T1000 (cell line): ENCODE data around the gene SLC7A7.
"Not testable (repeated sequence)": the region's sequence is repeated elsewhere in the genome, so short reads cannot be mapped to it uniquely, and the experiment has no call there.

Source experiments
- DNase-seq: peaks from one replicate; lab custom pipeline; 2025; ENCODE audit warnings: mixed read lengths; lab: John Stamatoyannopoulos, UW

SLC7A7 gene

DNA sequence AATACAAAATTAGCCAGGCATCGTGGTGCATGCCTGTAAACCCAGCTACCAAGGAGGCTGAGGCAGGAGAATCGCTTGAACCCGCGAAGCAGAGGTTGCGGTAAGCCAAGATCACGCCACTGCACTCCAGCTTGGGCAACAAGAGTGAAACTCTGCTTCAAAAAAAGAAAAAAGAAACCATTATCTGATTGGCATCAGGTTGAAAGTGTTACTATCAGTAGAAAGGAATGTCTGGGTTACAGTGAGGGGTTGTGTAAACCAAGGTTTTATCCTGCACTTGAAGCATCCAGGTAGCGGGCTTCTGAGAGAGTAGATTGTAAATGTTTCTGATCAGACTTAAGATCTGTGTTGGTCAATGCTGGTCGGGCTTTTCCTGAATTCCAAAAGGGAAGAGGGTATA is 62.8 kb downstream of the SLC7A7 start:
- no peak for DNase-seq

DNA sequence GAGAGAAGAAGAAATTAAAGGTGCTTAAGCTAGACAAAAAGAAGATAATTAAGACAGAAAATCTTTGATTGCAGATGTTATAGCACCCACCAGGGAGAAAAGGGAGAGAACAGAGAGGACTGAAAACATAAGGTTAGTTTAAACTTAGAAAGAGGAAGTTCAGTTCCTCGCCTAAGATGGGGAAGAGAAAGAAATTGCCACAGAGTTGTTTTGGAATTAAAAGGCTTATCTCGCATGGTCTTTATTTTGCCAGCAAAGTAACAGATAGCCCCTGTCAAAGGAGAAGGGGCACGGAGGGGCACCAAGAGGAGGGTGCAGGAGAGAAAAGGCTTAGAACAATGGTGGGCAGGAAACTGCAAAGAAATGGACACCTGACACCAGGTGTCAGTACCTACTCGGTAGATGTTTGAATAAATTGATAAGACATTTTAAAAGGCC is 66.6 kb downstream of the SLC7A7 start:
- DNase-seq, result no peak

GRCh38 chr14:22748206-22748605 is 67.0 kb downstream of the SLC7A7 start:
- DNase-seq, result no peak

- DNase-seq, result no peak
Measured at GRCh38 chr14:22747769-22748168, 67.5 kb downstream of the SLC7A7 start.

- no peak for DNase-seq
Measured at GRCh38 chr14:22740020-22740419, 75.2 kb downstream of the SLC7A7 start.

DNA sequence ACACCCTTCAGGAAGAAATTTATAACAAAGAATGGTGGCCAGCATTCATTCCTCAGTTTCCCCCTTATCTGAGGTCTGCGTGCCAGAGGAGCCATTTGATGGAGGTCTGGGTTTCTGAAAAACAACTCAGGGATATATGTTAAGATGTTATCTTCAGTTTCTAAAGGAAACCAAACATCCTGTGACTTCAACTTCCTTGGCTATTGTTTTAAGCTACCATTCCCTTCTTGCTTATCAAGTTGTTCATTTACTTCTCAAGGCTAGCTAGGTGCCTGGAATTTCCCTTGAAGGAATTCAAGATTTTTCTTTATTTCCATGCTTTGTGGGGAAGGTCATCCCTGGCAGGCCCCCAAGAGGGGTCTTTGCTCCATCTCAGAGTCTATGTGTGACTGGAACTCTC is 75.8 kb downstream of the SLC7A7 start:
- no peak for DNase-seq

DNA sequence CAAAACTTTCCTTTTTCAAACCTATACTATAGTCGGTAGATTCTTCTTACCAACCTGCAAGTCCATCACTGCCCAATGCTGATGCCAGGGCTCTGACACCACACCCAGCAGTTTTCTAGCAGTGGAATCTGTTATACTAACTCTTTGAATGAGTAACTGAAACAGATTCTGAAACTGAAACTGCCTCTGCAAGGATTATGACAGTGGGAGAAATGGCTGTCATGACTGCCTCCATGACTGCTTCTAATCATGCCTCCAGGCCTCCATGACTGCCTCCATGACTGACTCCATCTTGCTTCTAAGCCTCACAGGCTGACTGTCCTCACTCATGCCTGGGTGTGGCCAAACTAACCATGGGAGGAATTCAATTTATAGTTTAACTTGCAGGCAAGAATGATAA is 78.2 kb downstream of the SLC7A7 start:
- no peak for DNase-seq

- DNase-seq, result not testable (repeated sequence)
Measured at GRCh38 chr14:22736384-22736783, 78.9 kb downstream of the SLC7A7 start.

DNA sequence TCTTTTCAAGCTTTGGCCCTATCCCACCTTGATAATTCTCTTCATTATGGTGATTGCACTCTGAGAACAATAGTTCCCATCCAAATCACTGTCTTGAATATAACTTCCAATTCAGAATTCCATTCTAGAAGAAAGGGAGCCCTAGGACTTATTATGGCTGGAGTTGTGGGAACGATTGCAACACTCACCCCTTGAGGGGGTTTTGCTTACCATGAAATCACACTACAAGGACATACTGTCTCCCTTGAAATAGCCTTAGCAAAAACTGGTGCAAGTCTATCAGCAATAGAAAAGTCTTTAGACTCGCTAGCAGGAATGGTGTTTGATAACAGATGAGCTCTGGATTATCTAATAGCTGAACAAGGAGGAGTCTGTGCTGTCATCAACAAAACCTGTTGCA is 80.1 kb downstream of the SLC7A7 start:
- no peak for DNase-seq

DNA sequence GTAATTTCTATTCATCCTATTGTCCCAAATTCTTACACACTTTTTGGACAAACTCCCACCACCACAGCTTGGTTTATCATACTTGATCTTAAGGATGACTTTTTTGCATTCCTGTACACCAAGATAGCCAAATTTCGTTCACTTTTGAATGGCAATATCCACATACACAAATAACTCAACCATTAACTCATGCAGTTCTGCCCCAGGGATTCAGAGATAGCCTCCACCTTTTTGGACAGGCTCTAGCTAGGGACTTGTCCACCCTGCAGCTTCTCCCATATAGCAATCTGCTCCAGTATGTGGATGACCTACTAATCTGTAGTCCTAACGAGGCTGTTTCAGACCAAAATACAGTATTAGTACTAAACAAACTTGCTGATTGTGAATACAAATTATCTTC is 81.4 kb downstream of the SLC7A7 start:
- DNase-seq, result no peak

GRCh38 chr14:22732062-22732461 is 83.2 kb downstream of the SLC7A7 start:
- not testable (repeated sequence) for DNase-seq

DNA sequence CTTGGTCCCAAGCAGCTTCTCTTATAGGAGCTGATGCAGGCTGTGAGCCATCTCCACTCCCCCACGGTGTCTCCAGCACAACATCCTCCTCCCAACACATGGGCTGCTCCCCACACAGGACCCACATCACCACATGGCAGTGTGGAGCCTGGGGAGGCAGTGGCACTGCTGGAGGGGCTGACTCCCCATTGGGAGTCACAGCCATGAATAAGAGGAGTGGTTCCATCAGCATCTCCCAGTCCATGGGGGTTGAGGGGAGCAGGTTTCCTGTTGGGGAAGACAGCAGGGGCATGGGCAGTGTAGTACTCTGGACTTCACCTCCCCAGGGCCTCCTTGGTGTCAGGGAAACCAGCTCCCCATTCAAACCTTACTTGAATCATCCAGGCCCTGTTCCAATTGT is 89.2 kb downstream of the SLC7A7 start:
- DNase-seq, result no peak

- DNase-seq, result not testable (repeated sequence)
Measured at GRCh38 chr14:22725374-22725773, 89.9 kb downstream of the SLC7A7 start.

- not testable (repeated sequence) for DNase-seq
Measured at GRCh38 chr14:22724847-22725246, 90.4 kb downstream of the SLC7A7 start.

DNA sequence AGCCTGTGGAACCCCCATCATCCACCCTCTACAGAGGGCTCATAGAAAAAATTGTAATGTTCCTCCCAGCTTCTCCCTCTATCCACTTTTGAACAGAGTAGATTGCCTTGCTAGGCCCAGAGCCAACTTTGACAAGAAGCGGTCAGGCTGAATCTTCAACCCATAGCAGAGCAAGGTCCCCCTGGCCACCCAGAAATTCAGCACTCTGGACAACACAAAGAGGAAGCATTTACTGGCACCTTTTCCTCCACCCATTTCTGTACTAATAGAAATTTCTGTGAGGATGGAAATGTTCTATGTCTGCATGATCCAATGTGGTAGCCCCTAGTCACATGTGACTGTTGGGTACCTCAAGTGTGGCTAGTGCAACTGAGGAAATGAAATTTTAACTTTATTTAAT is 91.4 kb downstream of the SLC7A7 start:
- DNase-seq, result no peak
